ENCODE results near the gene GPR107. TPM values are rescaled to one million over a fixed set of nuclear protein-coding genes. Genes with fewer than 3 reads are reported as not detected.
"Not testable (repeated sequence)": the region's sequence is repeated elsewhere in the genome, so short reads cannot be mapped to it uniquely, and the experiment has no call there.

GPR107 gene
- total and polyA plus RNA-seq, 8 donors = 3.4 to 37.8 (median 13.2) TPM

DNA sequence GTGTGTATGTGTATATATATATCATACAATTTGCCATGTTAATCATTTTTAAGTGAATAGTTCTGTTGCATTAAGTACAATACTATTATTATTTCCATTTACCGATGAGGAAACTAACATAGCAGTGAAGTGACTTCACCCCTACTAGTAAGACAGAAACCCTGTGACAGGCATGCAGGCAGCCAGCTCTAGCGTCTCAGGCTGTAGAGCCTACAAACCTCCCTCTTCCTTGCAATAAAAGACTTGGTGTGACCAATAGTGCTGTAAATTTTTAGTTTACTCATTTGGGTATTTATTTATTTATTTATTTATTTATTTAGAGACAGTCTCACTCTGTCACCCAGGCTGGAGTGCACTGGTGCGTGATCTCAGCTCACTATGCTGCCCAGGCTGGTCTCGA is 35.4 kb upstream of the GPR107 start:
- intact Hi-C loops (cut with DNase I; ENCODE audit: low total_unique reads) = no loop called here
- 78 to 91% (median 88%) methylated on average over 4 of the region's 4 CpGs for WGBS, 5 donors
- Histone ChIP-seq H3K27me3 (no peaks in the 10 kb centered on the region), H3K4me3 (no peak overlapping the region), H3K27ac (peak overlapping the region in 3 of 5 donors; percentile 7 to 87 (median 51)), H3K36me3 (peaks cover 0 to 8% (median 0%) of the 10 kb centered on the region in 4 donors), H3K4me1 (peaks cover 6 to 58% (median 30%) of the 10 kb centered on the region in 4 donors), H3K9me3 (no peaks in the 10 kb centered on the region)
- TF ChIP-seq EP300 (IDR thresholded peaks at IDR 0.05) (no peak), POLR2A (IDR thresholded peaks at IDR 0.05) (no peak), POLR2AphosphoS5 (IDR thresholded peaks at IDR 0.05) (no peak)
- TF ChIP-seq, protein P1, sequence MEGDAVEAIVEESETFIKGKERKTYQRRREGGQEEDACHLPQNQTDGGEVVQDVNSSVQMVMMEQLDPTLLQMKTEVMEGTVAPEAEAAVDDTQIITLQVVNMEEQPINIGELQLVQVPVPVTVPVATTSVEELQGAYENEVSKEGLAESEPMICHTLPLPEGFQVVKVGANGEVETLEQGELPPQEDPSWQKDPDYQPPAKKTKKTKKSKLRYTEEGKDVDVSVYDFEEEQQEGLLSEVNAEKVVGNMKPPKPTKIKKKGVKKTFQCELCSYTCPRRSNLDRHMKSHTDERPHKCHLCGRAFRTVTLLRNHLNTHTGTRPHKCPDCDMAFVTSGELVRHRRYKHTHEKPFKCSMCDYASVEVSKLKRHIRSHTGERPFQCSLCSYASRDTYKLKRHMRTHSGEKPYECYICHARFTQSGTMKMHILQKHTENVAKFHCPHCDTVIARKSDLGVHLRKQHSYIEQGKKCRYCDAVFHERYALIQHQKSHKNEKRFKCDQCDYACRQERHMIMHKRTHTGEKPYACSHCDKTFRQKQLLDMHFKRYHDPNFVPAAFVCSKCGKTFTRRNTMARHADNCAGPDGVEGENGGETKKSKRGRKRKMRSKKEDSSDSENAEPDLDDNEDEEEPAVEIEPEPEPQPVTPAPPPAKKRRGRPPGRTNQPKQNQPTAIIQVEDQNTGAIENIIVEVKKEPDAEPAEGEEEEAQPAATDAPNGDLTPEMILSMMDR (IDR thresholded peaks at IDR 0.05) = no peak
- no peak for DNase-seq

GRCh38 chr9:130020618-130021017 is 33.1 kb upstream of the GPR107 start:
- Histone ChIP-seq H3K4me3 (no peak overlapping the region), H3K27ac (peak overlapping the region in 4 of 5 donors; percentile 7 to 87 (median 59)), H3K36me3 (peaks cover 0 to 8% (median 0%) of the 10 kb centered on the region in 4 donors), H3K4me1 (peaks cover 19 to 76% (median 48%) of the 10 kb centered on the region in 4 donors), H3K9me3 (no peaks in the 10 kb centered on the region), H3K27me3 (no peaks in the 10 kb centered on the region)
- no peak for TF ChIP-seq EP300 (IDR thresholded peaks at IDR 0.05)
- TF ChIP-seq, protein P1 (IDR thresholded peaks at IDR 0.05) = no peak
- no peak for TF ChIP-seq POLR2AphosphoS5 (IDR thresholded peaks at IDR 0.05)
- 50 to 71% (median 57%) methylated on average over 7 of the region's 7 CpGs for WGBS, 5 donors
- no peak for DNase-seq
- intact Hi-C loops (cut with DNase I; ENCODE audit: low total_unique reads) = no loop called here

DNA sequence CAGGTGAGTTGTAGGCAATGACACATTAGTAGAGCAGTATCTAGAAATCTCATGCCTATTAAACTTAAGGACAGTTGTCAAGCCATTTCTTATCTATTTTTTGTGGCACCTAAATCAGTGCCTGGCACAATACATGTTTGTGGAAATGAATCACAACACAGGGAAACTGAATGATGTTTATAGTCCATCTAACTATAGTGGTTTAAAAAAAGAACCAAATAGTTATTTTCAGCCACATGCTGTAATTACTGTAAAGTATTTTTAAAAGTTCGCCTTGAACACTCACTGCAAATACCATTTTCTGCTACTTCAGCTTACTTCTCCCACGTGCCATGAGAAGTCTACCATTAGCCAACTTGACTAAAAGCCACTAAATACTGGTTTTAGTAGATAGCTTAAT is 32.6 kb upstream of the GPR107 start:
- H3K27me3 ChIP-seq = no peaks in the 10 kb centered on the region
- WGBS, 5 donors = 59 to 76% (median 70%) methylated on average over 2 of the region's 2 CpGs
- peaks cover 19 to 81% (median 50%) of the 10 kb centered on the region in 4 donors for H3K4me1 ChIP-seq
- intact Hi-C loops (cut with DNase I; ENCODE audit: low total_unique reads) = no loop called here
- peaks cover 0 to 5% (median 0%) of the 10 kb centered on the region in 4 donors for H3K36me3 ChIP-seq
- H3K4me3 ChIP-seq = no peak overlapping the region
- TF ChIP-seq, protein P1 (IDR thresholded peaks at IDR 0.05) = no peak
- no peak for TF ChIP-seq POLR2A (IDR thresholded peaks at IDR 0.05)
- no peaks in the 10 kb centered on the region for H3K9me3 ChIP-seq
- peak overlapping the region in 2 of 5 donors; percentile 65 to 87 for H3K27ac ChIP-seq
- DNase-seq = no peak

DNA sequence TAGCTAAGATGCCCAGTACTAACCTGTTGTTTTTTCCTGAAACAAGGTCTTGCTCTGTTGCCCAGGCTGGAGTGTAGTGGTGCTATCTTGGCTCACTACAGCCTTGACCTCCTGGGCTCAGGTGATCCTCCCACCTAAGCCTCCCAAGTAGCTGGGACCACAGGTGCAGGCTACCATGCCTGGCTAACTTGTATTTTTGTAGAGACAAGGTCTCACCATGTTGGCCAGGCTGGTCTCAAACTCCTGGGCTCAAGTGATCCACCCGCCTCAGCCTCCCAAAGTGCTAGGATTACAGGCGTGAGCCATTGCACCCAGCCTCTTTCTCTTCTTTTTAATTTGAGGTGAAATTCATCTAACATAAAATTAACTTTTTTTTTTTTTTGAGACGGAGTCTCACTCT is 31.9 kb upstream of the GPR107 start:
- DNase-seq; H3K4me3 ChIP-seq; H3K36me3 ChIP-seq; intact Hi-C loops (cut with DNase I; ENCODE audit: low total_unique reads); H3K27me3 ChIP-seq; H3K9me3 ChIP-seq: not testable (repeated sequence)
- Histone ChIP-seq H3K4me1 (peaks cover 19 to 82% (median 50%) of the 10 kb centered on the region in 4 donors), H3K27ac (peak overlapping the region in 2 of 5 donors; percentile 65 to 87)
- 95 to 100% (median 97%) methylated on average over 3 of the region's 3 CpGs for WGBS, 5 donors

DNA sequence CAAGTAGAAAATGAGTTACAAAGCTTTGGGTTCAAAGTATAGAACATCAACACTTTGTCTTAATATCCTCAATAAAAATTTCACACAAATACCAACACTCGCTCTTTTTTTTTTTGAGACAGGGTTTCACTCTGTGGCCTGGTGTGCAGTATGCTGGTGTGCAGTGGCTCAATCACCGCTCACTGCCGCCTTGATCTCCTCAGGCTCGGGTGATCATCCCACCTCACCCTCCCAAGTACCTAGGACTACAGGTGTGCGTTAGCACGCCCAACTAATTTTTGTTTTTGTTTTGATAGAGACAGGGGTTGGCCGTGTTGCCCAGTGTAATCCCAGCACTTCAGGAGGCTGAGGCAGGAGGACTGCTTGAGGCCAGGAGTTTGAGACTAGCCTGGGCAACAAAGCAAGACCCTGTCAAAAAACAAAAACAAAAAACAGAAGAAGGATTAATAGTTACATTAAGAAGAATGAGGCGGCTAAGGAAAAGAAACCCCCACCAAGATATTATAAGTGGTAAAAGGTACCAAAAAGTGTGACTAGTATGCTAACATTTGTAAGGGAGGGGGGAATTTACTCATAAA is 31.1 kb upstream of the GPR107 start:
- H3K4me3 ChIP-seq = no peak overlapping the region
- H3K36me3 ChIP-seq = no peaks in the 10 kb centered on the region
- no peak for DNase-seq
- no peaks in the 10 kb centered on the region for H3K9me3 ChIP-seq
- intact Hi-C loops (cut with DNase I; ENCODE audit: low total_unique reads) = no loop called here
- peaks cover 19 to 83% (median 46%) of the 10 kb centered on the region in 4 donors for H3K4me1 ChIP-seq
- TF ChIP-seq EP300 (IDR thresholded peaks at IDR 0.05) (no peak), POLR2A (IDR thresholded peaks at IDR 0.05) (no peak), POLR2AphosphoS5 (IDR thresholded peaks at IDR 0.05) (no peak)
- TF ChIP-seq, protein P1 (IDR thresholded peaks at IDR 0.05) = no peak
- WGBS, 5 donors = 80 to 85% (median 81%) methylated on average over 8 of the region's 8 CpGs
- no peaks in the 10 kb centered on the region for H3K27me3 ChIP-seq
- H3K27ac ChIP-seq = peak overlapping the region in 3 of 5 donors; percentile 49 to 87 (median 62)

Measured in stomach (tissue), 9 donors.